ENCODE data around the gene ZDHHC8.

GRCh38 chr22:20089226-20089976, 42.2 kb upstream of the ZDHHC8 start:
- TF ChIP-seq CTCF (IDR thresholded peaks at IDR 0.05; ENCODE audit: low read depth, low read length, poor library complexity, severe bottlenecking), result no peak
- no peak for TF ChIP-seq EZH2phosphoT487 (IDR thresholded peaks at IDR 0.05; ENCODE audit: borderline replicate concordance, low read length)

Data from DOHH2 (cell line).